Cardiac fibroblast (primary cell): ENCODE data around the gene PSD.
A peak's percentile ranks its signal among the peaks of the same experiment; 100 is the strongest.

Source experiments
- DNase-seq, 2 donors: peaks; one replicate each; pipeline versions ENCODE4 v3.0.0 to v3.0.0-alpha.2; 2010; ENCODE audit warnings: low read depth in 2 of 2
- H3K4me3 ChIP-seq, 2 donors: replicated peaks in 1 of 2; 1 replicate in 1 of 2; 2 replicates in 1 of 2; pipeline ENCODE4 v1.5.1; 2011; ENCODE audit warnings: low read depth in 2 of 2, low read length in 2 of 2, mild to moderate bottlenecking in 2 of 2, moderate library complexity in 1 of 2
- TF ChIP-seq, protein P1 (sequence below): IDR thresholded peaks from one replicate; pipeline ENCODE4 v1.5.1; 2011; ENCODE audit warnings: low read depth, mild to moderate bottlenecking, low read length, inconsistent platforms

PSD gene

DNA sequence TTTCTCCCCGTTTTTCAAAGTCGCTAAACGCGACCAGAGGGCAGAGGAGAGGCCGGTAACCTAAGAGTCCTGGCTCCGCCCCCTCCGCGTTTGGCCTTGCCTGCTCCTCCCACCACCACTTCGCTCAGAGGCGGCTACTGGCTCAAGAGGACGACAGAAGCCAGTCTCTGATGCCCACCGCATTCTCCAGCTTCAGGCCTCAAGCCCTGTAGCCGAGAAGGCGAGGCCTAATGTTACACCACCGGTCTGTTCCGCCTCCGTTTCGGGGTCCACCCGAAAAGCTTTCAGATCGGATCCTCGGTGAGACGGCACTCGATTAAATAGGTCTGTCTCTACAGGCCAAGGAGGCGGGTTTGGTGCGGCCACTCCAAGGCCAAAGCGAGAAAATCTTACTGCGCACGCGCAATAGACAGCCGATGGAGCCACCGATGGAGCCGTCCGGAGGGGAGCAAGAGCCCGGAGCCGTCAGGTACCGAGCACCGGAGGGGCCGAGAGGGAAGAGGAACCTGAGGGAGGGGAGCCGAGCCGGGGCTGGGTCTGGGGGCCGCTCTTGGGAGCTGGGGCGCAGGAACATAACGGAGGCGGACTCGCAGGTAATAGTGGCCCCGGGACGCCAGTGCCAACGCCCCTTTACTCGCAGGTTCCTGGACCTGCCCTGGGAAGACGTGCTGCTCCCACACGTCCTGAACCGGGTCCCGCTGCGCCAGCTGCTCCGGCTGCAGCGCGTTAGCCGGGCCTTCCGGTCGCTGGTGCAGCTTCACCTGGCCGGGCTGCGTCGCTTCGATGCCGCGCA lies 2.3 kb upstream of the PSD start, which contains the start of gene FBXL15:
FBXL15 (plus strand) TSS at position 123 of the 793 bp plus-strand sequence; CDS start at position 417, 294 bp downstream.
- H3K4me3 ChIP-seq, result peak within 1 kb of the TSS; percentile 86 to 91
- peak; percentile 97 to 98 for DNase-seq
- TF ChIP-seq, protein P1, sequence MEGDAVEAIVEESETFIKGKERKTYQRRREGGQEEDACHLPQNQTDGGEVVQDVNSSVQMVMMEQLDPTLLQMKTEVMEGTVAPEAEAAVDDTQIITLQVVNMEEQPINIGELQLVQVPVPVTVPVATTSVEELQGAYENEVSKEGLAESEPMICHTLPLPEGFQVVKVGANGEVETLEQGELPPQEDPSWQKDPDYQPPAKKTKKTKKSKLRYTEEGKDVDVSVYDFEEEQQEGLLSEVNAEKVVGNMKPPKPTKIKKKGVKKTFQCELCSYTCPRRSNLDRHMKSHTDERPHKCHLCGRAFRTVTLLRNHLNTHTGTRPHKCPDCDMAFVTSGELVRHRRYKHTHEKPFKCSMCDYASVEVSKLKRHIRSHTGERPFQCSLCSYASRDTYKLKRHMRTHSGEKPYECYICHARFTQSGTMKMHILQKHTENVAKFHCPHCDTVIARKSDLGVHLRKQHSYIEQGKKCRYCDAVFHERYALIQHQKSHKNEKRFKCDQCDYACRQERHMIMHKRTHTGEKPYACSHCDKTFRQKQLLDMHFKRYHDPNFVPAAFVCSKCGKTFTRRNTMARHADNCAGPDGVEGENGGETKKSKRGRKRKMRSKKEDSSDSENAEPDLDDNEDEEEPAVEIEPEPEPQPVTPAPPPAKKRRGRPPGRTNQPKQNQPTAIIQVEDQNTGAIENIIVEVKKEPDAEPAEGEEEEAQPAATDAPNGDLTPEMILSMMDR, result no peak

DNA sequence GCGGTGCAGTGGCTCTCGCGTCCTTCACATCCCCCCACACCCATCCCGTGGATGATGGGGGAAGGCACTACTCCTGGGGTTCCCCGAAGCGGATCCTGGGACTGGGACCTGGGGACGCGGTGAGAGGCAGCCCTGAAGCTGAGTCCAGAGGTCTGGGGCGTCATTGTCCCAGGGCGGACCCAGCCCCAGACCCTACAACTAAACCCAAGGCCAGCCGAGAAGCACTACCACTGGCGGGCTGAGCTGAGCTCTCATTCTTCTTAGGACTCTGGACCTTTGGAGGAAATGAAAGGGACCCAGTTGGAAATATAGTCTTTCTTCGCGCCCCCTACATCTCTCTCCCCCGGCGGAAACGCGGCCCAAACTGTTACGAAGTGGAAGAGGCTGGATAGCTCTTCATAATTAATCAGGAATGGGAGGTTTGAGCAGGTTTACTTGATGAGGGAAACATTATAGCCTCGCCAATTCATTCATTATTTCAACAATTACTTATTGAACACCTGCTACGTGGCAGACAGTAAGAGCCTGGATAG lies 1.7 kb upstream of the PSD start:
- peak overlapping the region; percentile 86 to 91 for H3K4me3 ChIP-seq
- TF ChIP-seq, protein P1, result no peak
- DNase-seq, result no peak

DNA sequence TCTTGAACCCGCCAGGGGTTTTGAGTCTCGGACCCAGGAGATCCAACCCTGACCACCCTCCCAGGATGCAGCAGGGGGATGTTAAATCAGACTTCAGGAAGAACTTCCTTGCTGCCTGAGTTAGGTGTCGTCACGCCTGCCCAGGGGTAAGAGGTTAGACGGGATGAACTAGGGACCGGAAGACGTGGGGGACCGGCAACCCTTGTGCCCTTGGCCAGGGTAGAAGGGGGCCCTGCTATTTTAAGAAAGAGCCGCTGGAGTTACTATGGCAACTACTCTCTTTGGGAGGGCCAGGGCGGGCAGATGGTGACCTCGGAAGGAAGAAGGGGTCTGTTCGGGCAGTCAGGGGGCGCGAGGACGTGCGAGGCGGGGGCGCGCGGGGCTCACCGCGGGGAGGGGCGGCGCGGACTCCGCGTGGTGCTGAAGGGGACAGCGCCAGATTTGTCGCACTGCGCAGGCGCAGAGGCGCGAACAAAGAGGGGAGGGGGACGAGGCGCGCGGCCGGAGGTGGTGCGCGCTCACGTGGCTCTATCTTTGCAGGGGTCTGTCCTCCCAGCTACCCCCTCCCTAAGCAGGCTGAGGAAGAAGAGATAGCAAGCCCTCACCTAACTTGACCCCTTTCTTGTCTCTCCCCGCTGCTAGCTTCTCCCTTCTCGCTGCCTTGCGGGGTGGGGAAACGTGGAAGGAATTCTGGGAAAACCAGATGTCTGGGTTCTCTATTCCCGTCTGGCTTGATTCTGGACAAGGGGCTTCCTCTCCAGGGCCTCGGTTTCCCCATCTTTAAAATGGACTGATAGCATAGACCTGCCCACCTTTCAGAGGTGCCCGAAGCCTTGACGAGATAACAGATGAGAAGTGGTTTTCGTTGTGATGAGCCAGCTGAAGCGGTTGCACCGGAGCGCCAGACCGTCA lies 940 bp upstream of the PSD start:
- peak in 1 of 2 donors; percentile 23 for DNase-seq
- TF ChIP-seq, protein P1, result no peak
- peak overlapping the region; percentile 86 to 91 for H3K4me3 ChIP-seq

DNA sequence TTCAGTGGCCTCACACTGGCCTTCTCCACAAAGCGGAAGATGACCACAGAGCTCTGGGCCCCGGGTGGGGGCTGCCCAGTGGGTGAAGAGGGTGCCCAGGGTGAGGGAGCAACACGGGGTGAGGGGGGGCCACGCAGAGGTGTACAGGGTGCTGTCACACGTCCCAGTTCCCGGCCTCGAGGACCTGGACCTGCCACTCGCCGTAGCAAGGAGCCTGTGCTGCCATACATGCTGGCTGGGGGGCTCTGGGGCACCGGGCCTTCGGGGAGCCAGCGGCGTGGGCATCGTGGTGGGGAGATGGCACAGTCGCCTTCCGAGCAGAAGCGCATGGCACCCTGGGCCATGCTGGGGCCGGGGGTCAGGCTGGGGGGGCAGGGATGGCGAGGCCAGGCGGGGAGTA lies 1.9 kb downstream of the PSD start:
- H3K4me3 ChIP-seq, result no peak overlapping the region
- TF ChIP-seq, protein P1, result no peak
- no peak for DNase-seq

DNA sequence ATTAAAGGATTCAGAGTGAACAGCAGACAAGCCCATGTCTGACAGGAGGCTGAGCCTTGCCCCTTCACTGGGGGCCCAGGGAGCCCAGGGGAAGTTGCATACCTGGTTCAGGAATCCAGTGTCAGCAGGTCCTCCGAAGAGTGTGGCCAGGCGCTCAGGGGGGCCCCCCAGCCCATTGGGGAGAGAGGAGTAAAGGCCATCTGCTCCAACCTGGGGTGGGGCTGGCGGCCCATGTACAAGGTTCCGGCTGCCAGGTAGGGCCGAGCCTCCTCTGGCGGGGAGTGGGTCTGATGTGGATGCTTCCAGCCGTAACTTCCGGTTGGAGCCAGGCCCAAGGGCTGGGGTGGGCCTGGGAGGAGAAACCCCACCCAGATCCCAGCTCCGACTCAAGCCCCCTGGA lies 2.3 kb downstream of the PSD start:
- no peak for DNase-seq
- no peak overlapping the region for H3K4me3 ChIP-seq
- TF ChIP-seq, protein P1, result no peak

DNA sequence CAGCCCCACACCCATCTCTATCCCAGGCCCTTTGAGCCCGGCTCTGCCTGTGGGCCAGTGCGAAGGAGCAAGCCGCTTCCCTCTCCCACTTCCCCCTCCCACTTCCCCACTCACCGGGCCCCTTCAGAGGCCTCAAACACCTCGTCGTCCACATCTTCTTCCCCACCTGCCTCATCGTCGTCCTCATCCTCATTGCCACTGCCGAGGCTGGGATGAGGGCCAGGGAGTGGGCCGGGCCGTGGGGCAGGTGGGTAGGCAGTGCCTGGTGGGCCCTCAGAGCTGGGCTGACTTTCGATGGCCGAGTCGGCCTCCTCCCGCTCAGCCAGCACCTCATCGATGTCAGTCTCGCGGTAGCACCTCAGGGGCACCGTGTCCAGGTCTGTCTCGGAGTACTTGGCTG lies 3.8 kb downstream of the PSD start:
- TF ChIP-seq, protein P1, result no peak
- H3K4me3 ChIP-seq, result no peak overlapping the region
- no peak for DNase-seq
